Epithelial cell of esophagus (primary cell): ENCODE results near the gene ENDOD1.
A peak's percentile ranks its signal among the peaks of the same experiment; 100 is the strongest.
"Not testable (repeated sequence)": the region's sequence is repeated elsewhere in the genome, so short reads cannot be mapped to it uniquely, and the experiment has no call there.

Experiments
- DNase-seq: peaks from one replicate; pipeline ENCODE4 v3.0.0; 2010; ENCODE audit warnings: low read depth
- H3K4me3 ChIP-seq: 2 replicates; pipeline ENCODE4 v1.5.1; 2011; ENCODE audit warnings: mild to moderate bottlenecking, low read length, control low read depth
- CTCF ChIP-seq: IDR thresholded peaks from 2 replicates; pipeline ENCODE4 v1.5.1; 2011; ENCODE audit warnings: low read depth, mild to moderate bottlenecking, low read length, control low read depth, inconsistent platforms; ENCODE audit not compliant: insufficient read depth; ENCODE audit errors: missing control alignments

ENDOD1 gene

DNA sequence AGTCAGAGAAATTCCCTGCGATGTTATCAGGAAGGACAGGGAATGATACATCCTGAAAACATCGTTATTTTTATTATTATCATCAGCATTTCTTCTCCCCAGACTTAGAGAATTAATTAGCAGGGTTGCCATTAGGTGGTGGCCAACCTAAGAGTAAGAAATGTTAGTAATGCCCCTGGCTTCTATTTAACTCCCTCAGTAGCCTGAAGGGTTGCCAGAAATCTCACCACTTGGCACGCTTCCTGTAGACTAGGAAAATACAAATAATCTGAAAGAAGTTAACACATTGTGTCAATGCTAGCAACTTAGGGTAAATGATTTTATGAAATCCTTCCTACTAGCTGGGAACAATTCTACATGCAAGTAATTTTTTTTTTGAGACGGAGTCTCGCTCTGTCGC lies 45.5 kb downstream of the ENDOD1 start:
- no peak overlapping the region for H3K4me3 ChIP-seq
- TF ChIP-seq CTCF = no peak
- DNase-seq = peak; percentile 45

DNA sequence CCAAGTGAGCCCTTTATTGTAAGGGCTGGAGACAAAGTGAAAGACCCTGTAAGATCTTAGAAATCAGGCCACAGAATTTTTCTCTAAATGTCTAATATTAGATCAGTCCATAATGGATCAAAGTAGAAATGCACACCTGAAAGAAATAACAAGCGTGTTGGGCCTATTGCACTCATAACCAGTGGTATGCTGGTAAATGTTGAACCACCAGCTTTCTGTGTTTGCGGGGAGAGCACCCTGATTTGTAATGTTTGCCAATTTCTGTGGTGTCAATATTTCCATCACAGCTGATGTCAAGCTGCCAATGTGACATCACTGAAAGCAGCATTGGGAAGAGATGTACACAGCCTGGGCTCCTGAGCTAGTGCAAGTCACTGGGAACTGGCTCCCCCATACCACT lies 46.2 kb downstream of the ENDOD1 start:
- DNase-seq = no peak
- no peak overlapping the region for H3K4me3 ChIP-seq
- TF ChIP-seq CTCF = no peak

GRCh38 chr11:95136747-95137146 lies 47.1 kb downstream of the ENDOD1 start:
- not testable (repeated sequence) for H3K4me3 ChIP-seq, DNase-seq

GRCh38 chr11:95137299-95137698 lies 47.7 kb downstream of the ENDOD1 start:
- DNase-seq = no peak
- TF ChIP-seq CTCF = no peak
- no peak overlapping the region for H3K4me3 ChIP-seq

DNA sequence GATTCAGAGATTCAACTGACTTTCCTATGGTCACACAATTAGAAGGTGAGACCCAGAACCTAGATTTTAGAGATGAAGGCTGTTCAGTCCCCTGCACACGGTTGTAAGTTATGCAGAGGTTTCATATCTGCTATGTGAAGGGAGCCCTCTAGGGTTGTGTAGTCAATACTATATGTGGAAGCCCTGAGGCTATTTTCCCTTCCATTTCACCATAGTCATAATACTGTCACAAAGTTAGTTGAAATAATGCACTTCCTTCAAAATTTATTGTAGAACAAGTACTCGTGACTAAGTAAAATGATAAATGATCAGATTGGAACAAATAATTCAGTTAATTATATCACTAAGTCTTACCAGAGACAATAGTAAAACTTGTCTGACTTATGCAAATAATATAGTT lies 48.8 kb downstream of the ENDOD1 start:
- peak; percentile 44 for DNase-seq

DNA sequence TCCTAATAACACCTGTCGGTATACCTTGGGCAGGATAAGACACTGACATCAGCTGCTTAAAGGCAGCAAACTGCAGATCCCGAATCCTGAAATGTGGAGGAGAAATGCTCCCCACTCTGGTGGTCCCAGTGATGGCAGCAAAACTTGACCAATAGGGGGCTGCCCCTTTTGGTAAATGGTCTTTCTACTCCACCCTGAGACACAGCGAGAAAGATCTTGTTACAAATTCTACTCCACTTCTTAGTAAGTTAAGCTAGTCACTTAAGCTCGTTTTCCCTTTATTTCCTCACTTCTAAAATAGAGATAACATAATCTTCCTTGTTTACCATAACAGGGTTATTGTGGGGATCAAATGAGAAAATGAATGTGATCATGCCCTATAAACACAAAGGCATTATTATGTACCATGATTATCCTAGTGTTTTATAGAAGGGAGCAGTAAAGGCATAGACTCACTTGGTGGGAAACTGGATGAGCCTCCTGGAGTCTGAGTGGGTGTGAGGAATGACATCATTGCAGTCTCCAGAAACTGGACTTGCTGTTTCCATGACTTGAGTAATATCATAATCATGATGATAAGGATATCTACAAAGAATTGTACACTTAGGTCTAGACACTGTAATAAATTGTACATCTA lies 50.9 kb downstream of the ENDOD1 start:
- peak; percentile 78 for DNase-seq
- TF ChIP-seq CTCF = peak; percentile 4
- no peak overlapping the region for H3K4me3 ChIP-seq

More for the DNA sequence above, 48.8 kb downstream of the ENDOD1 start:
- H3K4me3 ChIP-seq = no peak overlapping the region
- no peak for TF ChIP-seq CTCF

- DNase-seq = no peak
- TF ChIP-seq CTCF = no peak
- H3K4me3 ChIP-seq = no peak overlapping the region
These were observed 52.8 kb downstream of the ENDOD1 start for GRCh38 chr11:95142431-95142830.

- DNase-seq = peak; percentile 25
- no peak for TF ChIP-seq CTCF
- H3K4me3 ChIP-seq = no peak overlapping the region
These were observed 53.5 kb downstream of the ENDOD1 start for GRCh38 chr11:95143106-95143681.
